Hematopoietic multipotent progenitor cell treated with erythropoietin and hydrocortisone succinate and interleukin-3 and kit ligand, for 15 days (in vitro differentiated cells): ENCODE measurements around the gene LRRC2.
"Not testable (repeated sequence)": the region's sequence is repeated elsewhere in the genome, so short reads cannot be mapped to it uniquely, and the experiment has no call there.

Source experiments
- DNase-seq: peaks from one replicate; pipeline ENCODE4 v3.0.0-alpha.2; 2015; ENCODE audit warnings: low spot score

The LRRC2 gene

GRCh38 chr3:46566040-46566641 is at the start of gene LRRC2:
LRRC2 (minus strand) TSS chr3:46566302; CDS start chr3:46551591, 14,711 bp downstream.
- peak; percentile 71 for DNase-seq

- no peak for DNase-seq
These were observed 49.1 kb upstream of the LRRC2 start for GRCh38 chr3:46615050-46615775.

GRCh38 chr3:46614431-46614830 is 48.3 kb upstream of the LRRC2 start:
- DNase-seq = peak; percentile 94

GRCh38 chr3:46613313-46614005 is 47.4 kb upstream of the LRRC2 start:
- peak; percentile 58 for DNase-seq

- no peak for DNase-seq
These were observed 46.2 kb upstream of the LRRC2 start, which contains the start of gene FAM240A for GRCh38 chr3:46612324-46612723. FAM240A (plus strand) TSS chr3:46612525; CDS start chr3:46612684, 159 bp downstream.

GRCh38 chr3:46609944-46610722 is 44.0 kb upstream of the LRRC2 start:
- no peak for DNase-seq

- peak; percentile 47 for DNase-seq
These were observed 43.2 kb upstream of the LRRC2 start for GRCh38 chr3:46609212-46609721.

GRCh38 chr3:46607603-46608028 is 41.5 kb upstream of the LRRC2 start:
- peak; percentile 50 for DNase-seq

- no peak for DNase-seq
These were observed 38.0 kb upstream of the LRRC2 start for GRCh38 chr3:46604127-46604526.

- no peak for DNase-seq
These were observed 37.4 kb upstream of the LRRC2 start for GRCh38 chr3:46603446-46604046.

GRCh38 chr3:46599590-46599989 is 33.5 kb upstream of the LRRC2 start:
- no peak for DNase-seq

- no peak for DNase-seq
These were observed 29.8 kb upstream of the LRRC2 start for GRCh38 chr3:46595819-46596314.

GRCh38 chr3:46594723-46595122 is 28.6 kb upstream of the LRRC2 start:
- DNase-seq = no peak

GRCh38 chr3:46593979-46594378 is 27.9 kb upstream of the LRRC2 start:
- no peak for DNase-seq

GRCh38 chr3:46593274-46593862 is 27.3 kb upstream of the LRRC2 start:
- DNase-seq = no peak

- DNase-seq = not testable (repeated sequence)
These were observed 21.2 kb upstream of the LRRC2 start for GRCh38 chr3:46587268-46587667.

GRCh38 chr3:46586738-46587246 is 20.7 kb upstream of the LRRC2 start:
- no peak for DNase-seq

GRCh38 chr3:46585799-46586693 is 19.9 kb upstream of the LRRC2 start:
- DNase-seq = no peak

- DNase-seq = no peak
These were observed 18.7 kb upstream of the LRRC2 start for GRCh38 chr3:46584598-46585467.
